Hepatocyte (in vitro differentiated cells): Measurements from ENCODE around the gene SPIN2A.
"Not testable (repeated sequence)": the region's sequence is repeated elsewhere in the genome, so short reads cannot be mapped to it uniquely, and the experiment has no call there.

Experiments
- CTCF ChIP-seq: fragments of 200-600 bp; sonication (generic); IDR thresholded peaks from 2 replicates; pipeline ENCODE4 v1.5.1; 2016; ENCODE audit warnings: antibody characterized with exemption, mild to moderate bottlenecking; ENCODE audit not compliant: poor library complexity
- EZH2 ChIP-seq: fragments of 200-600 bp; sonication (generic); IDR thresholded peaks from 2 replicates; pipeline ENCODE4 v1.6.1; 2016; ENCODE audit warnings: antibody characterized with exemption, mild to moderate bottlenecking, borderline replicate concordance
- EZH2phosphoT487 ChIP-seq: fragments of 200-600 bp; sonication (generic); IDR thresholded peaks from one replicate; pipeline ENCODE4 v1.6.1; 2018; ENCODE audit warnings: antibody characterized with exemption, mild to moderate bottlenecking, low read depth, moderate library complexity; ENCODE audit not compliant: unreplicated experiment, severe bottlenecking

DNA sequence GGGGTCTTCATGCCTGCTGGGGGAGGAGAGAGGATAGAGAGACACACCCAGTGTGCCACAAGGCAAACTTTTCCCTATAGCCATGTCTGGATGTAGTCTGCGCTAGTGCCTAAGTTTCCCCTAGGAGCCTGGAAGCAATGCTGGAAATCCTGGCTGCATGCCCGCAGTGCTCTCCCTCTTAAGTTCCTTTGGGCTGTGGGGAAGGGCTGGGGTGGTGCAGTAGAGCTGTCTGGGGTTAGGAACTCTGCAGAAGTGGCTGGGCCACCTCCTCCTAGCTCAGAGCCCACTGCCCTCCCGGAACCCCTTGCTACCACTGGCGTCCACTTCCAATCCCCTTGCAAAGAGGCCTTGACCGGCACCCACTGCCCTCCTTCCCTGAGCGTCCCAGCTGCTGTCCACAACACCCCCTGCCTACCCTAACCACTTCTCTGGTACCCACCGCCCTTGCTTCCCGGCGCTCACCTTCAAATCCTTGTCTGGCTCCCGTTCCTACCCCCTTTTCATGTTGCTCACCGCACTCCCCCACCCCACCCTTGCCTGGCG lies 16.5 kb downstream of the SPIN2A start:
- not testable (repeated sequence) for TF ChIP-seq CTCF, EZH2, EZH2phosphoT487
